ENCODE data around the gene ANKRD16.
"Not testable (repeated sequence)": the region's sequence is repeated elsewhere in the genome, so short reads cannot be mapped to it uniquely, and the experiment has no call there.

DNA sequence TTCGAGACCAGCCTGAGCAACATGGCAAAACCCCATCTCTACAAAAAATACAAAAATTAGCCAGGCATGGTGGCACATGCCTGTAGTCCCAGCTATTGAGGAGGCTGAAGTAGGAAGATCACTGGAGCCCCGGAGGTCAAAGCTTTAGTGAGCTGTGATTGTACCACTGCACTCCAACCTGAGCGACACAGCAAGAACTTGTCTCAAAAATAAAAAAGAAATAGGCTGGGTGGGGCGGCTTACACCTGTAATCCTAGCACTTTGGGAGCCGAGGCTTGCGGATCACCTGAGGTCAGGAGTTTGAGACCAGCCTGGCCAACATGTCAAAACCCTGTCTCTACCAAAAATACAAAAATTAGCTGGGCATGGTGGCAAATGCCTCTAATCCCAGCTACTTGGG lies 63.2 kb downstream of the ANKRD16 start:
- TF ChIP-seq, protein P1, sequence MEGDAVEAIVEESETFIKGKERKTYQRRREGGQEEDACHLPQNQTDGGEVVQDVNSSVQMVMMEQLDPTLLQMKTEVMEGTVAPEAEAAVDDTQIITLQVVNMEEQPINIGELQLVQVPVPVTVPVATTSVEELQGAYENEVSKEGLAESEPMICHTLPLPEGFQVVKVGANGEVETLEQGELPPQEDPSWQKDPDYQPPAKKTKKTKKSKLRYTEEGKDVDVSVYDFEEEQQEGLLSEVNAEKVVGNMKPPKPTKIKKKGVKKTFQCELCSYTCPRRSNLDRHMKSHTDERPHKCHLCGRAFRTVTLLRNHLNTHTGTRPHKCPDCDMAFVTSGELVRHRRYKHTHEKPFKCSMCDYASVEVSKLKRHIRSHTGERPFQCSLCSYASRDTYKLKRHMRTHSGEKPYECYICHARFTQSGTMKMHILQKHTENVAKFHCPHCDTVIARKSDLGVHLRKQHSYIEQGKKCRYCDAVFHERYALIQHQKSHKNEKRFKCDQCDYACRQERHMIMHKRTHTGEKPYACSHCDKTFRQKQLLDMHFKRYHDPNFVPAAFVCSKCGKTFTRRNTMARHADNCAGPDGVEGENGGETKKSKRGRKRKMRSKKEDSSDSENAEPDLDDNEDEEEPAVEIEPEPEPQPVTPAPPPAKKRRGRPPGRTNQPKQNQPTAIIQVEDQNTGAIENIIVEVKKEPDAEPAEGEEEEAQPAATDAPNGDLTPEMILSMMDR (IDR thresholded peaks at IDR 0.05) = not testable (repeated sequence)
- not testable (repeated sequence) for TF ChIP-seq POLR2AphosphoS5 (IDR thresholded peaks at IDR 0.05)
